ENCODE measurements around the gene GRPEL1.

DNA sequence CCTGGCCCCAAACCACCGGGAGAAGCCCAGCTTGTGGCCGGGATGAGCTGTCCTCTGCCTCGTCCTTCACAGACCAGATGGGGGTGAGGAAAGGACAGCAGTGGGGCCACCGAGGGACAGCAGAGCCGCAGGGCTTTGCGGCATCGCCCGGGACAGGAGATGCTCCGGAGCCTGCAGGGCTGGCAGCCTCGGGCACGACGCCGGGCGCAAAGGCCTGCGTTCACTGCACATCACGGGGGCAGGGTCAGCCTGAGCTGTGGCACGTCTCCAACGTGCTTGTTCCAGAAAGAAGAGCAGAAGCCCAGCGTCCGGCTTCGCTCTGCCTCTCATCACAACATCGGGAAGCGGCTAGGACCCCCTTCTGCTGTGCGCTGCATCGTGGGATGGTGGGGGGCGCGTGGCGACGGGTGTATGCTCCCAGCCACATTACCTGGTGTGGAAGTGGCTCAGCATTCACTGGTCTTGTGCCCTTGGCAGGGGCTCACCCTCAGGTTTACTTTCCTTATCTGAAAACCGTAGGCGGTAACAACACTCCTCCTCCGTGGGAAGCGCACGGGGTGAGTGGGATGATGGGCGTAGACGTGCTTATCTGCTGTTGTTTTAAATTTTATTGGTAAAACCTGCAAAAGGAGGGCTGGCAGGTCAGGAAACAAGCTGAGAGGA is 17.3 kb downstream of the GRPEL1 start:
- TF ChIP-seq EZH2 (IDR thresholded peaks at IDR 0.05) (no peak), EZH2phosphoT487 (IDR thresholded peaks at IDR 0.05) (no peak)
- TF ChIP-seq, protein P1, sequence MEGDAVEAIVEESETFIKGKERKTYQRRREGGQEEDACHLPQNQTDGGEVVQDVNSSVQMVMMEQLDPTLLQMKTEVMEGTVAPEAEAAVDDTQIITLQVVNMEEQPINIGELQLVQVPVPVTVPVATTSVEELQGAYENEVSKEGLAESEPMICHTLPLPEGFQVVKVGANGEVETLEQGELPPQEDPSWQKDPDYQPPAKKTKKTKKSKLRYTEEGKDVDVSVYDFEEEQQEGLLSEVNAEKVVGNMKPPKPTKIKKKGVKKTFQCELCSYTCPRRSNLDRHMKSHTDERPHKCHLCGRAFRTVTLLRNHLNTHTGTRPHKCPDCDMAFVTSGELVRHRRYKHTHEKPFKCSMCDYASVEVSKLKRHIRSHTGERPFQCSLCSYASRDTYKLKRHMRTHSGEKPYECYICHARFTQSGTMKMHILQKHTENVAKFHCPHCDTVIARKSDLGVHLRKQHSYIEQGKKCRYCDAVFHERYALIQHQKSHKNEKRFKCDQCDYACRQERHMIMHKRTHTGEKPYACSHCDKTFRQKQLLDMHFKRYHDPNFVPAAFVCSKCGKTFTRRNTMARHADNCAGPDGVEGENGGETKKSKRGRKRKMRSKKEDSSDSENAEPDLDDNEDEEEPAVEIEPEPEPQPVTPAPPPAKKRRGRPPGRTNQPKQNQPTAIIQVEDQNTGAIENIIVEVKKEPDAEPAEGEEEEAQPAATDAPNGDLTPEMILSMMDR (IDR thresholded peaks at IDR 0.05), result no peak
